C1 segment of cervical spinal cord (tissue), 14 donors: ENCODE results near the gene GTSE1.

Experiments used
- DNase-seq, 14 donors: peaks; one replicate each; lab custom pipeline; 2025; lab: John Stamatoyannopoulos, UW

GTSE1 gene

GRCh38 chr22:46351767-46352166 lies 55.1 kb downstream of the GTSE1 start:
- DNase-seq: no peak

- no peak for DNase-seq
Measured at GRCh38 chr22:46352276-46352675, 55.6 kb downstream of the GTSE1 start.

- DNase-seq: peak in 2 of 14 donors; percentile 46 to 88
Measured at GRCh38 chr22:46352691-46353386, 56.2 kb downstream of the GTSE1 start.

- DNase-seq: no peak
Measured at GRCh38 chr22:46353483-46354105, 56.9 kb downstream of the GTSE1 start.

- no peak for DNase-seq
Measured at GRCh38 chr22:46354176-46354992, 57.7 kb downstream of the GTSE1 start.

- DNase-seq: no peak
Measured at GRCh38 chr22:46354993-46355305, 58.3 kb downstream of the GTSE1 start.

- DNase-seq: peak in 7 of 14 donors; percentile 14 to 42 (median 18)
Measured at GRCh38 chr22:46355369-46355995, 58.8 kb downstream of the GTSE1 start.

- DNase-seq: no peak
Measured at GRCh38 chr22:46355996-46356471, 59.4 kb downstream of the GTSE1 start.

- no peak for DNase-seq
Measured at GRCh38 chr22:46356496-46357480, 60.1 kb downstream of the GTSE1 start.

- peak in 1 of 14 donors; percentile 37 for DNase-seq
Measured at GRCh38 chr22:46357711-46358520, 61.2 kb downstream of the GTSE1 start.

GRCh38 chr22:46358766-46359165 lies 62.1 kb downstream of the GTSE1 start:
- no peak for DNase-seq

- no peak for DNase-seq
Measured at GRCh38 chr22:46359362-46359761, 62.7 kb downstream of the GTSE1 start.

- DNase-seq: no peak
Measured at GRCh38 chr22:46360097-46360496, 63.4 kb downstream of the GTSE1 start.

- DNase-seq: no peak
Measured at GRCh38 chr22:46360891-46361290, 64.2 kb downstream of the GTSE1 start.

GRCh38 chr22:46361826-46362202 lies 65.1 kb downstream of the GTSE1 start:
- DNase-seq: peak in 1 of 14 donors; percentile 13

GRCh38 chr22:46362203-46362933 lies 65.7 kb downstream of the GTSE1 start:
- DNase-seq: no peak

- DNase-seq: no peak
Measured at GRCh38 chr22:46362934-46363515, 66.4 kb downstream of the GTSE1 start.

- DNase-seq: no peak
Measured at GRCh38 chr22:46363611-46364321, 67.1 kb downstream of the GTSE1 start.
